HG02588 (cell line): ENCODE results near the gene PTH1R.

Source experiments
- ATAC-seq: cut with Tn5 transposase; IDR thresholded peaks from one replicate; pipeline ENCODE4 v1.9.1; 2021; ENCODE audit warnings: mild to moderate bottlenecking, moderate library complexity; ENCODE audit not compliant: unreplicated experiment

PTH1R gene

GRCh38 chr3:46897829-46898320 is 20.4 kb downstream of the PTH1R start:
- ATAC-seq = no peak

- ATAC-seq = no peak
Observed at GRCh38 chr3:46898321-46899150, 21.0 kb downstream of the PTH1R start.

- ATAC-seq = no peak
Observed at GRCh38 chr3:46899151-46900006, 21.9 kb downstream of the PTH1R start.

GRCh38 chr3:46900007-46900292 is 22.4 kb downstream of the PTH1R start:
- ATAC-seq = no peak

DNA sequence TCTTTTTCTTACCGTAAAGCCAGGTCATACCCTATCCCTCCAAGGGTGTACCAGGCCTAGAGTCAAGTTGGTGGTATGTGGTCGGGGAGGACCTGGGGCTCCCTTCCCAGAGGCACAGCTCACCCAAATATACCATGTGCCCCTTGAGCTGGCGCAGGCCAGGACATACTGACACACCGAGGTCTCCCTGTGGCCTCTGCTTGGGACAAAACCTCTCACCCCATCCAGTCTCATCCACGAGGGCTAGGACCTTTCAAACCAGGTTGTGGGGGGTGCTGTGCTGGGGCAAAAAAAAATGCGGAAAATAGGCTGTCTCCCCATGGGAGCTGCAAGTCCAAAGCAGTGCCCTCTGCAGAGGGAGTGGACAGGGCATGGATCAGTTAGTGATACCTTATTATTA is 22.8 kb downstream of the PTH1R start:
- no peak for ATAC-seq

DNA sequence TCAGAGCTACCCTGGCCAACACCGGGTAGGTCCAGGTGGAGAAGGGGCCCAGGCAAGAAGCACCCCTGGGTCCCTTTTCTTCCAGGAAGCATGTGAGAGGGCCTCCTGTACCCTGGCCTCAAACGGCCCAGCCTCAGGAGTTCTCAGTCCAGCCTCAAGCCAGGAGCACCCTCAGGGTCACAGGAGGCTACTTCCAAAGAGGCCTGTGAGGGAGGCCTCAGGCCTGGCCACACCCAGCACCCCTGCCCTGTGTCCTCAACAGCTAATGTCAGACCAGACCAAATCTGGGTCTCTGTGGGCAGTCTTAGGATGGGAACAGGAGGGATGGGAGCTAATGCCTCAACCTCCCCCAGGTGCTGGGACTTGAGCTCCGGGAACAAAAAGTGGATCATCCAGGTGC is 23.5 kb downstream of the PTH1R start:
- no peak for ATAC-seq

DNA sequence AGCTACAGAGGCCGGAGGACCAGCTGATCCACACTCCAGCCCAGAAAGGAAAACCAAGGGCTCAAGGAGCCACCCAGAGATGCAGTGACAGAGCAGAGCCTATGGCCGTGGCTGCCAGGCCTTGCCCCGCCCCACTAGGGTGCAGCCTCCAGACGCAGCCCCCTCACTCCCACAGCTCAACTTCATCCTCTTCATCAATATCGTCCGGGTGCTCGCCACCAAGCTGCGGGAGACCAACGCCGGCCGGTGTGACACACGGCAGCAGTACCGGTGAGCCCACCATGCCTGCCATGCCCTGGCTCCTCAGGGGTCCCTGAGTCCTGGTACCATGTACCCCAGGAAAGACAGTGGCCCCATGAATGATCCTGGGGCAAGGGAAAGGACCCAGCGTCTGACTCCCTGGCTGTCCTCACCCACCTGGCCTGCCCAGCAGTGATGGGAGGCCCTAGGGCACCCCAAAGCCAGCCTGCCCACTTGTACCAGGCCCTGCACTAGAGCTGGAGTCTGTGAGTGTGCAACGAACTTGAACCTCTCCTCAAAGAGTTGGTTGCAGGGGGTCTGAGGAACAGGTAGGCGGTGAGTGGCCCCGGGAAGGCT is 24.2 kb downstream of the PTH1R start:
- no peak for ATAC-seq

DNA sequence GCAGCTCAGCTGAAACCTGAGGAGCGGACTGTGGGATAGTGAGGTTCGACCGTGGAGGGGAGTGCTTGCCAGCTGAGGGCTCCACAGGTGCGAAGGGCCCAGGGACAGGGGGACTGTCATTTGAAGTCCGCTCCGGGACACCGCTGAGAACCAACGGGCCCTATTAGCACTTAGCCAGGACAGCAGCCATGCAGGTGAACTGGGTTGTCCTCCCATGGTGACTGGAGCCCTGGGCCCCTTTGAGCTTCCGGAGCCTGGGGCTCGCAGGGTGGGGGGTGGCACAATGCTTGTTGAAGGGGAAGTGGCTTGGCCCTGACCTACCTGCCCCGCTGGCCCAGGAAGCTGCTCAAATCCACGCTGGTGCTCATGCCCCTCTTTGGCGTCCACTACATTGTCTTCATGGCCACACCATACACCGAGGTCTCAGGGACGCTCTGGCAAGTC is 24.7 kb downstream of the PTH1R start:
- ATAC-seq = no peak

DNA sequence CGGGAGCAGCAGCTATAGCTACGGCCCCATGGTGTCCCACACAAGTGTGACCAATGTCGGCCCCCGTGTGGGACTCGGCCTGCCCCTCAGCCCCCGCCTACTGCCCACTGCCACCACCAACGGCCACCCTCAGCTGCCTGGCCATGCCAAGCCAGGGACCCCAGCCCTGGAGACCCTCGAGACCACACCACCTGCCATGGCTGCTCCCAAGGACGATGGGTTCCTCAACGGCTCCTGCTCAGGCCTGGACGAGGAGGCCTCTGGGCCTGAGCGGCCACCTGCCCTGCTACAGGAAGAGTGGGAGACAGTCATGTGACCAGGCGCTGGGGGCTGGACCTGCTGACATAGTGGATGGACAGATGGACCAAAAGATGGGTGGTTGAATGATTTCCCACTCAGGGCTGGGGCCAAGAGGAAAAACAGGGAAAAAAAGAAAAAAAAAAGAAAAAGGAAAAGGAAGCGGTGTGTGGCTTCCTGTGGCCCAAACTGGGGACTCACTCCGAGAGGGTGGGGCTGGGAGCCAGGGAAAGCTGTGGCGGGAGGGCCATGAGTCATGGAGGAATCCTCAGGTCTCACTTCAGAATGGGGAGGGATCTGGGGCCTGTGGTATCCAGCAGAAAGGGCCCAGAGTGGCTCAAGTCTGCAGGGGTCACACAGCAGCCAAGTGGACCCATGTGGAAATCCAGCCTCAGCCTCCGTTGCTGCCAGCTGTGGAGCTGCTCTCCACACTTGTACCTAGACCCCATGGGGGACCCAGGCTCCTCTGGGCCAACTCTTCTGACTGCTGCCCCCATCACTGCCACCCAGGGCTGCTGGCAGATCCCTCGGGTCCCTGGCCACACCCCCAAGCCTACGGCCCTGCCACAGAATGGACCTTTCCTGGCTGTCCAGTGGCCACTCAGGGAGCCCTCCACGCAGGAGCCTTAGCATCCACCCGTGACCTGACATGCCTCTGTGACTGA is 26.1 kb downstream of the PTH1R start:
- no peak for ATAC-seq

DNA sequence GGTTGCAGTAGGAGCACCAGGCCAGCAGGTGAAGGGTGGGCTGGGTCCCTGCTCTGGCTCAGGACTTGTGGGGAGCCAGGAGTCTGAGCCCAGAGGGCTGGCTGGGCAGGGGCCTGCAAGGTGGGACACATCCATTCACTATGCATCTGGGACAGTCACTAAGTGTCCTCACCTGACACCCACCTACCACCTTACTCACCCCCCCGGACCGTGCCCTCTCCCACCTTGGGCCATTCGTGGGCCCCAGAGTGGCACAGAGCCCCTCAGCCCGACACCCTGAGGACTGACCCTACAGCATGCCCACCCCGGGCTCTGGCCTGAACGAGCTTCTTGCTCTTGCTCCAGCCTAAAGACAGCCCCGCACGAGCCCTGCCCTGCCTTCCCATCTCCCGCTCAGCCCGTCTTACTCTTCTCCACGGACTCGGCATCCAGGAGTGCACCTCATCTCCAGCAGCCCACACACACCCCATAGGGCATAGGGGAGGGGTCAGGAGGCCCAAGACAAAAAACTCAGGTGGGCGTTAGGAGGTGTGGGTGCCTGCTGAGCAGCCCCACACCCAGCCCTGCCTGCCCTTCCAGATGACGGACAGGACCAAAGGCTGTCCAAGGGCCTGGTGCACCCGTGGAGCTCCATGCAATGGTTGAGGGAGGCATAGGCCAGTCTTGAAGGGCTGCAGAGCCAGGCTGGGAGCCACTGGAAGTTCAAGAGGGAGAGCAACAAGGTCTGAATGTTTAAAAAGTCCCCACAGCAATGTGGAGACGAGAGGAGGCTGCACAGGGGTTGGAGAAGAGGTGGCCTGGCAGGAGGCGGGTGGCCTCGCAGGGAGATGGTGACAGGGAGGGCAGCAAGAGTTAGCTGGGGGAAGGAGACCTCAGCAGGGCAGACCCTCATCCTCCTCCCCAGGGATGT is 27.0 kb downstream of the PTH1R start:
- no peak for ATAC-seq

DNA sequence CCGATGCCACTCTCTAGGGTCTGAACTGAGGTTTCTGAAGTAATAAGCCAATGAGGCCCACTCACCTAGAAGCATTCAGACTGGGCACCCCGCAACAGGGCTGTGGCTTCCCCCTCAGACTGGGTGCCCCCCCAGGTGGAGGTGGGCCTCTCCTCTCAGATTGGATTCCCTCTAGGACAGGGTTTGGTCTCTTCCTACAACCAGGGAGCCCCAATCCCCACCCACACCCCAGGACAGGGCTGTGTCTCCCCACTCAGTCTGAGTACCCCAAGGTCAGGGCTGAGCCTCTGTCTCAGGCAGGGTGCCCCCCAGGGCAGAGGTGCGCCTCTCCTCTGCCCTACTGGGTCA is 27.7 kb downstream of the PTH1R start:
- no peak for ATAC-seq

- no peak for ATAC-seq
Observed at GRCh38 chr3:46905661-46906451, 28.3 kb downstream of the PTH1R start.

GRCh38 chr3:46906471-46907058 is 29.0 kb downstream of the PTH1R start:
- no peak for ATAC-seq

GRCh38 chr3:46907271-46907670 is 29.8 kb downstream of the PTH1R start:
- no peak for ATAC-seq

DNA sequence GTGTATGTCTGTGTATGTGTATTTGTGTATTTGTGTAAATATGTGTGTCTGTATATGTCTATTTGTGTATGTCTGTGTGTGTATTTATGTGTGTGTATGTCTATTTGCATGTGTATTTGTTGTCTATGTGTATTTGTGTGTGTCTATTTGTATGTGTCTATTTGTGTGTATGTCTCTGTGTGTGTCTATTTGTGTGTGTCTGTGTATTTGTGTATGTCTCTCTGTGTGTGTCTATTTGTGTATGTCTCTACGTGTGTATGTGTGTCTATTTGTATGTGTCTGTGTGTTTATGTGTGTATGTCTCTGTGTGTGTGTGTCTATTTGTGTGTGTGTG is 30.4 kb downstream of the PTH1R start:
- no peak for ATAC-seq

- no peak for ATAC-seq
Observed at GRCh38 chr3:46908294-46908985, 30.9 kb downstream of the PTH1R start.

DNA sequence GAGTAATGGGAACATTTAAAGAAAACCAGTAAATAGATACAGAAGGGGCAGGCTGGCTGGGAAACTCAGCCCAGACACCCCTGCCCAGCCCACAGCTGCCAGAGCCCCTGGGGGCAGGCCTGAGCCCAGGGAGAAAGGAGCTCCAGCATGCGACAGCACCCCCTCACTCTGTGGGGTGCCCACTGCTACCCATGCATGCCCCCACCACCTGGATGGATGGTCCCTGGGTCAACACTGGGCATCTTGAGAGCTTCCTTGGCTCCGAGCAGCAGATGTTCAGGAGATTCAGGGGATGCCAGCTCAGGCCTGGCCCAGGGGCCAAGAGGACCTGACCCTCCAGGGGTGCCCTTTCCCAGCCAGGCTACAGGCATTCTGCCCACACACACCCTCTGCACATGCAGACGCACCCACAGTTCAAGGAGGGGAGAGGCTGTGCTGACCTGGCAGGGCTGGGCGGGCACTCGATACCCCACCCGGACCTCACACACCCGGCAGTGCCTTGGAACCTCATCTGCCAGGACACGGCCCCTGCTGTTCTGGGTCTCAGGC is 31.5 kb downstream of the PTH1R start:
- no peak for ATAC-seq
